GM12875 (cell line): ENCODE data around the gene KCNT2.

Experiments used
- H3K4me3 ChIP-seq: one replicate; pipeline ENCODE4 v1.5.1; 2011; ENCODE audit warnings: low read depth, low read length, control low read depth
- CTCF ChIP-seq: IDR thresholded peaks from 2 replicates; pipeline ENCODE4 v1.5.1; 2011; ENCODE audit warnings: low read depth, mild to moderate bottlenecking, control low read depth, inconsistent platforms, low read length, moderate library complexity, borderline replicate concordance; ENCODE audit not compliant: insufficient read depth

The KCNT2 gene

GRCh38 chr1:196423612-196424011 is 184.6 kb downstream of the KCNT2 start:
- TF ChIP-seq CTCF, result no peak

GRCh38 chr1:196418772-196419171 is 189.5 kb downstream of the KCNT2 start:
- no peak overlapping the region for H3K4me3 ChIP-seq
- no peak for TF ChIP-seq CTCF

More at GRCh38 chr1:196423612-196424011, 184.6 kb downstream of the KCNT2 start:
- H3K4me3 ChIP-seq, result no peak overlapping the region

GRCh38 chr1:196415978-196416377 is 192.3 kb downstream of the KCNT2 start:
- no peak for TF ChIP-seq CTCF
- H3K4me3 ChIP-seq, result no peak overlapping the region

GRCh38 chr1:196412326-196412725 is 195.9 kb downstream of the KCNT2 start:
- no peak overlapping the region for H3K4me3 ChIP-seq
- TF ChIP-seq CTCF, result no peak

- no peak for TF ChIP-seq CTCF
- H3K4me3 ChIP-seq, result no peak overlapping the region
Measured at GRCh38 chr1:196410768-196411167, 197.5 kb downstream of the KCNT2 start.

- TF ChIP-seq CTCF, result no peak
- no peak overlapping the region for H3K4me3 ChIP-seq
Measured at GRCh38 chr1:196409586-196409985, 198.7 kb downstream of the KCNT2 start.

- TF ChIP-seq CTCF, result no peak
- H3K4me3 ChIP-seq, result no peak overlapping the region
Measured at GRCh38 chr1:196407358-196408051, 200.7 kb downstream of the KCNT2 start.
